Hepatocyte (in vitro differentiated cells): ENCODE measurements around the gene FBLN2. TPM values are rescaled to one million over a fixed set of nuclear protein-coding genes. Genes with fewer than 3 reads are reported as not detected.
"Not testable (repeated sequence)": the region's sequence is repeated elsewhere in the genome, so short reads cannot be mapped to it uniquely, and the experiment has no call there.

Experiments used
- DNase-seq: peaks from one replicate; pipeline ENCODE4 v3.0.0-alpha.2; 2016; ENCODE audit warnings: low spot score
- H2AFZ ChIP-seq: fragments of 200-600 bp; sonication (generic); 2 replicates; pipeline ENCODE4 v1.6.0; 2016; ENCODE audit warnings: antibody characterized with exemption, mild to moderate bottlenecking
- H3K27ac ChIP-seq: fragments of 200-600 bp; sonication (generic); 2 replicates; pipeline ENCODE4 v1.5.1; 2016; ENCODE audit warnings: mild to moderate bottlenecking
- H3K27me3 ChIP-seq: fragments of 200-600 bp; sonication (generic); 2 replicates; pipeline ENCODE4 v1.6.1; 2016
- H3K36me3 ChIP-seq: fragments of 200-600 bp; sonication (generic); replicated peaks from 2 replicates; pipeline ENCODE4 v1.5.1; 2016; ENCODE audit warnings: low read depth; ENCODE audit not compliant: insufficient read depth
- H3K4me1 ChIP-seq: fragments of 200-600 bp; sonication (generic); 2 replicates; pipeline ENCODE4 v1.5.1; 2016; ENCODE audit warnings: mild to moderate bottlenecking, moderate library complexity; ENCODE audit not compliant: insufficient read depth
- H3K4me2 ChIP-seq: fragments of 200-600 bp; sonication (generic); 2 replicates; pipeline ENCODE4 v1.6.0; 2016
- H3K4me3 ChIP-seq: fragments of 200-600 bp; sonication (generic); 2 replicates; pipeline ENCODE4 v1.5.1; 2016; ENCODE audit warnings: mild to moderate bottlenecking
- H3K79me2 ChIP-seq: fragments of 200-600 bp; sonication (generic); 2 replicates; pipeline ENCODE4 v1.6.0; 2017; ENCODE audit warnings: mild to moderate bottlenecking
- H3K9me2 ChIP-seq: fragments of 200-600 bp; sonication (generic); replicated peaks from 2 replicates; pipeline ENCODE4 v1.6.0; 2017; ENCODE audit warnings: mild to moderate bottlenecking; ENCODE audit not compliant: insufficient read depth
- H3K9me3 ChIP-seq: fragments of 200-600 bp; sonication (generic); 2 replicates; pipeline ENCODE4 v1.5.1; 2016; ENCODE audit warnings: low read depth, mild to moderate bottlenecking
- H4K20me1 ChIP-seq: fragments of 200-600 bp; sonication (generic); 2 replicates; pipeline ENCODE4 v1.6.0; 2016; ENCODE audit warnings: mild to moderate bottlenecking; ENCODE audit not compliant: insufficient read depth, poor library complexity, severe bottlenecking
- CTCF ChIP-seq: fragments of 200-600 bp; sonication (generic); IDR thresholded peaks from 2 replicates; pipeline ENCODE4 v1.5.1; 2016; ENCODE audit warnings: antibody characterized with exemption, mild to moderate bottlenecking; ENCODE audit not compliant: poor library complexity
- EZH2 ChIP-seq: fragments of 200-600 bp; sonication (generic); IDR thresholded peaks from 2 replicates; pipeline ENCODE4 v1.6.1; 2016; ENCODE audit warnings: antibody characterized with exemption, mild to moderate bottlenecking, borderline replicate concordance
- EZH2phosphoT487 ChIP-seq: fragments of 200-600 bp; sonication (generic); IDR thresholded peaks from one replicate; pipeline ENCODE4 v1.6.1; 2018; ENCODE audit warnings: antibody characterized with exemption, mild to moderate bottlenecking, low read depth, moderate library complexity; ENCODE audit not compliant: unreplicated experiment, severe bottlenecking
- WGBS: methylation state at CpG from one replicate; pipeline ENCODE4 v1.1.6; 2016; ENCODE audit warnings: low lambda C conversion rate; ENCODE audit errors: missing lambda C conversion rate; 5-methylcytosine and 5-hydroxymethylcytosine counted together
- polyA plus RNA-seq: library from polyadenylated mRNA; unstranded; fragments of >200 nt; fragmentation: Nextera tagmentation; extraction: Ambion mirVana; gene quantifications from 2 replicates; pipeline ENCODE4 v1.2.1, GENCODE V29; 2016
- total RNA-seq: library from RNA; depleted of rRNA; stranded (reverse); fragments of >200 nt; gene quantifications from 2 replicates; pipeline ENCODE4 v1.2.3, GENCODE V29; 2014

FBLN2 gene
- total and polyA plus RNA-seq, 2 experiments from 2014 or later, result 75.8 to 76.2 TPM

DNA sequence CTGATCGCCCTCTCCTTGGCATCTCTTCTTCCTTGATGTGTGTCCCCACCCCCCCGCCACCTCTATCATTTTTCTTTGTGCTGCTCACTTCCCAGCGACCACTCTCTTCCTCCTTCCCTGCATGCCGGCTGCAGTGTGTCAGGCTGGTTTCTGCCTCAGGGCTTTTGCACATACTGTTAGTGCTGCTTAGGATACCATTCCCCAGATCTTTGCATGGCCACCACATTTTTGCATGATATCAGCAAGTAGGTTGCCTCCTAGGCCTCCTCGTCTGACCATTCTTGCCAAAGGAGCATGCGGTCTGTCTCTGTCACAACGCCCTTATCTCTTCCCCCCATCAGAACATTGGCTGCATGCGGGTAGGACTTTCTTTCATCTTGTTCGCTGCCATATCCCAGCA is 12.5 kb downstream of the FBLN2 start:
- H3K27me3 ChIP-seq, result no peaks in the 10 kb centered on the region
- DNase-seq, result no peak
- no peaks in the 10 kb centered on the region for H4K20me1 ChIP-seq
- H3K79me2 ChIP-seq, result peaks cover 5% of the 10 kb centered on the region
- no peaks in the 10 kb centered on the region for H3K36me3 ChIP-seq
- H3K4me2 ChIP-seq, result no peak overlapping the region
- H3K27ac ChIP-seq, result no peak overlapping the region
- TF ChIP-seq EZH2, result no peak
- no peak for TF ChIP-seq EZH2phosphoT487
- no peak for TF ChIP-seq CTCF
- peaks cover 3% of the 10 kb centered on the region for H3K4me1 ChIP-seq
- H2AFZ ChIP-seq, result no peak overlapping the region
- H3K9me3 ChIP-seq, result no peaks in the 10 kb centered on the region
- no peak overlapping the region for H3K4me3 ChIP-seq
- WGBS, result 78% methylated on average over 7 of the region's 9 CpGs
- H3K9me2 ChIP-seq, result no peaks in the 10 kb centered on the region

DNA sequence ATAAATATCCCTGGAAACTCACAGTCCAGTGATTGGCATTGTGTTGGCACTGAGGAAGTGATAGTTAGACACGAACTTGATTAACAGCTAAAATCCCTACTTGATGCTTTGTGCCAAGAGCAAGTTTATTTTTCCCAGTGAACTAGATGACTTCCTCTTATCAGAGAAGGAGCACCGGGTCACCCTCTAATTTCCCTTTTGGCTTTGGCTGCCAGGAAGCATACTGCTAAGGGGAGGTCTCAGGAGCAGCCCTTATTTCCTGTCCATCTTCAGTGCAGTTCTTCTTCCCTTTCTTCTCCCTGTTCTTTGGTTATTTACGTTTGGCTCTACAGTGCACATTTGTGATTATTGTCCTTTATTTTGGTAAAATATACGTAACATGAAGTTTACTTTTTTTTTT is 13.0 kb downstream of the FBLN2 start:
- Histone ChIP-seq H3K27me3 (no peaks in the 10 kb centered on the region), H3K36me3 (no peaks in the 10 kb centered on the region), H3K79me2 (peaks cover 5% of the 10 kb centered on the region), H3K4me3 (no peak overlapping the region), H3K4me1 (no peaks in the 10 kb centered on the region), H3K4me2 (no peak overlapping the region), H3K9me3 (no peaks in the 10 kb centered on the region), H4K20me1 (no peaks in the 10 kb centered on the region), H3K9me2 (no peaks in the 10 kb centered on the region), H3K27ac (no peak overlapping the region), H2AFZ (no peak overlapping the region)
- no peak for TF ChIP-seq EZH2
- no peak for TF ChIP-seq EZH2phosphoT487
- TF ChIP-seq CTCF, result no peak
- 76% methylated on average over 4 of the region's 4 CpGs for WGBS
- no peak for DNase-seq

- H3K27ac ChIP-seq, H3K36me3 ChIP-seq, H3K79me2 ChIP-seq, H3K4me1 ChIP-seq, H3K9me3 ChIP-seq, H4K20me1 ChIP-seq, DNase-seq, H2AFZ ChIP-seq, H3K4me3 ChIP-seq, H3K9me2 ChIP-seq, H3K4me2 ChIP-seq, H3K27me3 ChIP-seq: not testable (repeated sequence)
- WGBS, result 90% methylated on average over 9 of the region's 9 CpGs
These were observed 13.5 kb downstream of the FBLN2 start for GRCh38 chr3:13562421-13562820.

DNA sequence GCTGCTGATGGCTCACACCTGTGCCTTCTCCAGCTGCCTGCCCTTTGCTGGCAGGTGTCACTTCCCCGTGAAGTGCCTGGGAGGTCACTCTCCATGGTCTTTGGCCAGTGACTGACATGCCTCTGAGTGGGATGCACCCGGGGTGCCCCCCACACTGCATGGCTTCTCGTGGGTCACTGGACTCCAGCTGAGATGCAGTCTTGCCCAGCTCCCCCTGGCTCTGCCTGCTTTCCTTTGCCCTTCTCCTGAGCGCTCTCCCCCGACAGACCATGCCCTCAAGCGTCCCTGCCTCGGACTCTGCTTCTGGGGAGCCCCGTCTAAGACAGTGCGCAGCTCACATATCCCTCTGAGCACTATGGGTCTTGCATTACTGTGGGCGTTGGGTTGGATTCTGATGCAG is 14.4 kb downstream of the FBLN2 start:
- no peak overlapping the region for H3K4me2 ChIP-seq

More for the DNA sequence above, 14.4 kb downstream of the FBLN2 start:
- Histone ChIP-seq H3K9me3 (no peaks in the 10 kb centered on the region), H3K27ac (no peak overlapping the region), H3K79me2 (peaks cover 5% of the 10 kb centered on the region), H3K36me3 (no peaks in the 10 kb centered on the region), H2AFZ (no peak overlapping the region), H3K4me1 (no peaks in the 10 kb centered on the region), H3K9me2 (no peaks in the 10 kb centered on the region), H3K27me3 (no peaks in the 10 kb centered on the region), H3K4me3 (no peak overlapping the region), H4K20me1 (no peaks in the 10 kb centered on the region)
- 93% methylated on average over 10 of the region's 10 CpGs for WGBS
- TF ChIP-seq EZH2 (no peak), CTCF (no peak), EZH2phosphoT487 (no peak)
- DNase-seq, result no peak
